Thyroid gland (tissue), 4 donors: Measurements from ENCODE around the gene ALKAL2. TPM values are rescaled to one million over a fixed set of nuclear protein-coding genes. Genes with fewer than 3 reads are reported as not detected.

ENCODE experiments used
- DNase-seq, 2 donors: peaks; one replicate each; pipeline ENCODE4 v3.0.0-alpha.2; 2019
- H3K27ac ChIP-seq, 3 donors: fragments of 200-600 bp; sonication (generic); 1 replicate in 2 of 3; 2 replicates in 1 of 3; pipeline ENCODE4 v1.5.1; 2016 to 2019; ENCODE audit warnings: mild to moderate bottlenecking in 1 of 3, moderate library complexity in 1 of 3
- H3K27me3 ChIP-seq: fragments of 200-600 bp; sonication (generic); one replicate; pipeline ENCODE4 v1.5.1; 2019
- H3K36me3 ChIP-seq, 2 donors: fragments of 200-600 bp; sonication (generic); one replicate each; pipeline ENCODE4 v1.5.1; 2016 to 2019
- H3K4me1 ChIP-seq, 2 donors: fragments of 200-600 bp; sonication (generic); one replicate each; pipeline ENCODE4 v1.5.1; 2017 to 2019
- H3K4me3 ChIP-seq, 3 donors: fragments of 200-600 bp; sonication (generic); replicated peaks in 1 of 3; 1 replicate in 2 of 3; 2 replicates in 1 of 3; pipeline ENCODE4 v1.5.1; 2016; ENCODE audit warnings: mild to moderate bottlenecking in 1 of 3
- H3K9me3 ChIP-seq: fragments of 200-600 bp; sonication (generic); one replicate; pipeline ENCODE4 v1.5.1; 2017
- POLR2A ChIP-seq, 2 donors: fragments of 450-650 bp; IDR thresholded peaks; one replicate each; pipeline ENCODE4 v1.6.1; 2017; ENCODE audit warnings: antibody characterized with exemption in 2 of 2, mild to moderate bottlenecking in 2 of 2, moderate library complexity in 1 of 2
- whole genome bisulfite sequencing, 2 donors: methylation state at CpG; one replicate each; pipeline ENCODE4 v1.1.5; 2017; 5-methylcytosine and 5-hydroxymethylcytosine counted together
- intact Hi-C: fragments of 100-400 bp; cut with DNase I; formaldehyde crosslinking; loops from one replicate; pipeline ENCODE4 v1.15.1; 2023
- total RNA-seq, 4 donors: library from RNA; depleted of rRNA; stranded (reverse); fragments of >200 nt; gene quantifications; one replicate each; pipeline ENCODE4 v1.2.3, GENCODE V29; 2016
- TF ChIP-seq, protein P1 (sequence below), 6 experiments: fragments of 200-600 bp in 3 of 6; fragments of 450-650 bp in 3 of 6; sonication (generic) in 3 of 6; IDR thresholded peaks; one replicate each; pipeline ENCODE4 v1.5.1; 2016 to 2019; ENCODE audit warnings: antibody characterized with exemption in 6 of 6, mild to moderate bottlenecking in 2 of 6, inconsistent platforms in 1 of 6, moderate library complexity in 1 of 6

Gene ALKAL2
- total RNA-seq, 4 donors from 2014 or later = 1.3 to 9.8 (median 7.3) TPM

- TF ChIP-seq POLR2A (IDR thresholded peaks at IDR 0.05) = no peak
- TF ChIP-seq, protein P1, sequence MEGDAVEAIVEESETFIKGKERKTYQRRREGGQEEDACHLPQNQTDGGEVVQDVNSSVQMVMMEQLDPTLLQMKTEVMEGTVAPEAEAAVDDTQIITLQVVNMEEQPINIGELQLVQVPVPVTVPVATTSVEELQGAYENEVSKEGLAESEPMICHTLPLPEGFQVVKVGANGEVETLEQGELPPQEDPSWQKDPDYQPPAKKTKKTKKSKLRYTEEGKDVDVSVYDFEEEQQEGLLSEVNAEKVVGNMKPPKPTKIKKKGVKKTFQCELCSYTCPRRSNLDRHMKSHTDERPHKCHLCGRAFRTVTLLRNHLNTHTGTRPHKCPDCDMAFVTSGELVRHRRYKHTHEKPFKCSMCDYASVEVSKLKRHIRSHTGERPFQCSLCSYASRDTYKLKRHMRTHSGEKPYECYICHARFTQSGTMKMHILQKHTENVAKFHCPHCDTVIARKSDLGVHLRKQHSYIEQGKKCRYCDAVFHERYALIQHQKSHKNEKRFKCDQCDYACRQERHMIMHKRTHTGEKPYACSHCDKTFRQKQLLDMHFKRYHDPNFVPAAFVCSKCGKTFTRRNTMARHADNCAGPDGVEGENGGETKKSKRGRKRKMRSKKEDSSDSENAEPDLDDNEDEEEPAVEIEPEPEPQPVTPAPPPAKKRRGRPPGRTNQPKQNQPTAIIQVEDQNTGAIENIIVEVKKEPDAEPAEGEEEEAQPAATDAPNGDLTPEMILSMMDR (IDR thresholded peaks at IDR 0.05) = peak in 5 of 6 experiments; percentile 25 to 83 (median 62)
- Histone ChIP-seq H3K27me3 (peaks cover 3% of the 10 kb centered on the region), H3K4me3 (peak overlapping the region; percentile 4 to 56 (median 38)), H3K4me1 (peaks cover 10 to 27% of the 10 kb centered on the region in 2 donors), H3K36me3 (no peaks in the 10 kb centered on the region), H3K27ac (no peak overlapping the region), H3K9me3 (no peaks in the 10 kb centered on the region)
- DNase-seq = peak; percentile 70 to 77
- intact Hi-C loops = no loop called here
- WGBS, 2 donors = 10 to 11% methylated on average over 15 of the region's 15 CpGs
These were observed 2.3 kb upstream of the ALKAL2 start for GRCh38 chr2:290090-290722.

- DNase-seq = peak; percentile 23 to 27
- WGBS, 2 donors = 1 to 2% methylated on average over 31 to 49 of the region's 60 CpGs
- Histone ChIP-seq H3K27ac (peak overlapping the region in 1 of 3 donors; percentile 54), H3K9me3 (no peaks in the 10 kb centered on the region), H3K4me1 (peaks cover 10 to 27% of the 10 kb centered on the region in 2 donors), H3K27me3 (peaks cover 3% of the 10 kb centered on the region), H3K36me3 (no peaks in the 10 kb centered on the region), H3K4me3 (peak overlapping the region; percentile 4 to 56 (median 38))
- TF ChIP-seq, protein P1 (IDR thresholded peaks at IDR 0.05) = no peak
- no peak for TF ChIP-seq POLR2A (IDR thresholded peaks at IDR 0.05)
- intact Hi-C loops = loop anchor here (5.0 kb wide), 1 partner anchor 42 kb away; no protein-coding TSS in a partner anchor
These were observed 1.6 kb upstream of the ALKAL2 start for GRCh38 chr2:289362-290089.

- no peaks in the 10 kb centered on the region for H3K36me3 ChIP-seq
- no peak for TF ChIP-seq POLR2A (IDR thresholded peaks at IDR 0.05)
- TF ChIP-seq, protein P1 (IDR thresholded peaks at IDR 0.05) = no peak
- H3K27ac ChIP-seq = peak overlapping the region in 1 of 3 donors; percentile 54
- WGBS, 2 donors = 1 to 2% methylated on average over 18 to 25 of the region's 42 CpGs
- H3K4me3 ChIP-seq = peak overlapping the region in 1 of 3 donors; percentile 39
- DNase-seq = no peak
- H3K4me1 ChIP-seq = peaks cover 10 to 27% of the 10 kb centered on the region in 2 donors
- no peaks in the 10 kb centered on the region for H3K9me3 ChIP-seq
- H3K27me3 ChIP-seq = peaks cover 3% of the 10 kb centered on the region
- intact Hi-C loops = loop anchor here (5.0 kb wide), 1 partner anchor 42 kb away; no protein-coding TSS in a partner anchor
These were observed 969 bp upstream of the ALKAL2 start for GRCh38 chr2:288758-289361.

GRCh38 chr2:287471-287885 is 413 bp downstream of the ALKAL2 start:
- Histone ChIP-seq H3K4me1 (peaks cover 10 to 27% of the 10 kb centered on the region in 2 donors), H3K27ac (no peak overlapping the region), H3K4me3 (peak overlapping the region in 1 of 3 donors; percentile 39), H3K9me3 (no peaks in the 10 kb centered on the region), H3K27me3 (peaks cover 3% of the 10 kb centered on the region), H3K36me3 (no peaks in the 10 kb centered on the region)
- peak; percentile 29 to 46 for DNase-seq
- intact Hi-C loops = loop anchor here (5.0 kb wide), 1 partner anchor 40 kb away; no protein-coding TSS in a partner anchor
- 1 to 4% methylated on average over 17 to 22 of the region's 46 CpGs for WGBS, 2 donors
- TF ChIP-seq, protein P1 (IDR thresholded peaks at IDR 0.05) = no peak
- no peak for TF ChIP-seq POLR2A (IDR thresholded peaks at IDR 0.05)
